Measurements from ENCODE around the gene DNAJC15.

DNA sequence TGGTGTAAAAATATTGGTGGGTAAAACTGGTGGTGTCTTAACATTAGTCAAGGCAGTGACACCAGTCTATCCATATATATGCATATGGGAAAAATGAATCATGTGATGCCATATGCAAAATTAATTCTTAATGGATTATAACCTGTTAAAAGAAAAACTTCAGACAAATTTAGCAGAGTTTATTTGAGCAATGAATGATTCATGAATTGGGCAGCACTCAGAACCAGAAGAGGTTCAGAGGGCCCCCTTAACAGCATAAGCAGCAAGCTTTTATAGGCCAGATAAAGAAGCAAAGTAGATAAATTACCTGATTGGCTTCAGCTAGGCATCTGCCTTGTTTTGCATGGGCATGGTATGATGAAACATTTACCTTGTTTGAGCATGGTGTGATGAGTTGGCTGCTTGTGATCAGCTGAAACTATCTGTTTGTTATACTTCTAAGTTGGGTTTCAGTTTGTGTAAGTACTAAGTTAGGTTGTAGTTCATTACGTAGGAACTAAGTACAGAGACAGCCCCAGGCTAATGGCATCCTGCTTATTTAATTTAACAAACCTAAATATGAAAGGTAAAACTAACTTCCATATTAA lies 66.6 kb downstream of the DNAJC15 start:
- TF ChIP-seq CTCF (IDR thresholded peaks at IDR 0.05; ENCODE audit: control extremely low read depth in 1 of 3, insufficient read depth in 1 of 3, low read depth in 1 of 3, low read length in 3 of 3) (no peak), JUN (IDR thresholded peaks at IDR 0.05; ENCODE audit: low read depth, low read length) (no peak), TEAD4 (IDR thresholded peaks at IDR 0.05; ENCODE audit: low read depth, low read length) (no peak), EZH2 (IDR thresholded peaks at IDR 0.05; ENCODE audit: low read depth, low read length, severe bottlenecking) (no peak), TAF1 (IDR thresholded peaks at IDR 0.05; ENCODE audit: low read depth, low read length) (no peak), CHD2 (IDR thresholded peaks at IDR 0.05; ENCODE audit: low read length) (no peak), POLR2A (IDR thresholded peaks at IDR 0.05; ENCODE audit: control extremely low read depth in 1 of 2, low read depth in 2 of 2, low read length in 2 of 2) (no peak), SIX5 (IDR thresholded peaks at IDR 0.05; ENCODE audit: low read depth, low read length) (no peak)
